GM13976 (cell line): ENCODE results near the gene WDR17.

Source experiments
- DNase-seq: peaks from one replicate; pipeline ENCODE4 v3.0.0; 2012; ENCODE audit warnings: low spot score
- in situ Hi-C: fragments of 300-500 bp; cut with MboI; formaldehyde crosslinking; loops from one replicate; pipeline ENCODE4 v1.12.0; 2022; ENCODE audit warnings: low sequenced_read_pairs, mixed read lengths, inconsistent platforms; ENCODE audit not compliant: unreplicated experiment
- TF ChIP-seq, protein P1 (sequence below): IDR thresholded peaks from 2 replicates; pipeline ENCODE4 v1.5.1; 2012; ENCODE audit warnings: borderline replicate concordance, mild to moderate bottlenecking; ENCODE audit not compliant: insufficient read depth; ENCODE audit errors: extremely low read depth, missing control alignments, control extremely low read depth

The WDR17 gene

GRCh38 chr4:176123710-176124407 is 58.2 kb downstream of the WDR17 start:
- TF ChIP-seq, protein P1, sequence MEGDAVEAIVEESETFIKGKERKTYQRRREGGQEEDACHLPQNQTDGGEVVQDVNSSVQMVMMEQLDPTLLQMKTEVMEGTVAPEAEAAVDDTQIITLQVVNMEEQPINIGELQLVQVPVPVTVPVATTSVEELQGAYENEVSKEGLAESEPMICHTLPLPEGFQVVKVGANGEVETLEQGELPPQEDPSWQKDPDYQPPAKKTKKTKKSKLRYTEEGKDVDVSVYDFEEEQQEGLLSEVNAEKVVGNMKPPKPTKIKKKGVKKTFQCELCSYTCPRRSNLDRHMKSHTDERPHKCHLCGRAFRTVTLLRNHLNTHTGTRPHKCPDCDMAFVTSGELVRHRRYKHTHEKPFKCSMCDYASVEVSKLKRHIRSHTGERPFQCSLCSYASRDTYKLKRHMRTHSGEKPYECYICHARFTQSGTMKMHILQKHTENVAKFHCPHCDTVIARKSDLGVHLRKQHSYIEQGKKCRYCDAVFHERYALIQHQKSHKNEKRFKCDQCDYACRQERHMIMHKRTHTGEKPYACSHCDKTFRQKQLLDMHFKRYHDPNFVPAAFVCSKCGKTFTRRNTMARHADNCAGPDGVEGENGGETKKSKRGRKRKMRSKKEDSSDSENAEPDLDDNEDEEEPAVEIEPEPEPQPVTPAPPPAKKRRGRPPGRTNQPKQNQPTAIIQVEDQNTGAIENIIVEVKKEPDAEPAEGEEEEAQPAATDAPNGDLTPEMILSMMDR, result peak; percentile 50
- DNase-seq, result peak; percentile 49
- in situ Hi-C loops, result no loop called here

GRCh38 chr4:176125063-176125462 is 59.4 kb downstream of the WDR17 start:
- in situ Hi-C loops, result no loop called here
- no peak for DNase-seq
- TF ChIP-seq, protein P1, result no peak

GRCh38 chr4:176134670-176135069 is 69.0 kb downstream of the WDR17 start:
- DNase-seq, result no peak
- TF ChIP-seq, protein P1, result no peak
- in situ Hi-C loops, result no loop called here

GRCh38 chr4:176137631-176138030 is 72.0 kb downstream of the WDR17 start:
- in situ Hi-C loops, result no loop called here
- no peak for DNase-seq
- TF ChIP-seq, protein P1, result no peak

- DNase-seq, result no peak
- TF ChIP-seq, protein P1, result no peak
- in situ Hi-C loops, result no loop called here
These were observed 73.9 kb downstream of the WDR17 start for GRCh38 chr4:176139518-176139917.

GRCh38 chr4:176142253-176142652 is 76.6 kb downstream of the WDR17 start:
- in situ Hi-C loops, result no loop called here
- DNase-seq, result no peak
- TF ChIP-seq, protein P1, result no peak

DNA sequence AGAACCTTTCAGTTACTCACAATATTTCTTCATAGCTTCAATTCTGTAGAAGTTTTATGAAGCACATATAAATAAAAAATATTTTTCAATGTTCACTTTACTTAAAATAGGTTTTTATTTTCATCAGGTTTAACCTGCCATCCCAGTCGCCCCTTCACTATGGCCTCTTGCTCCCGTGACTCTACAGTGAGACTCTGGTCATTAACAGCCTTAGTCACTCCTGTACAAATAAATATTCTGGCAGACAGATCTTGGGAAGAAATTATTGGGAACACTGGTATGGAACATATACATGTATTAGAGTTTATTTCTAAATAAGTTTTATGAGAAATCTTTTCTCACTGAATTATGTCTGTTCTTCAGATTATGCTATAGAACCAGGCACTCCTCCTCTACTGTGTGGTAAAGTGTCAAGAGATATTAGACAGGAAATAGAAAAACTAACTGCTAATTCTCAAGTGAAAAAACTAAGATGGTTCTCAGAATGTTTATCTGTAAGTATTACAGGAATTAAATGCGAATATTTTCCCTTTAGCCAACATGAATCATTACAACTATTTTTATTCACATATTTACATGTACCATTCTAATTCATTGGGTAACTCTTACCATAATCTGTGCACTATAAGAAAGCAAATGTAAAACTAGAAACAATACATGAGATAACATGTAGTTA is 84.2 kb downstream of the WDR17 start:
- TF ChIP-seq, protein P1, result no peak
- DNase-seq, result no peak
- in situ Hi-C loops, result no loop called here
